HCT116 (cell line): Measurements from ENCODE around the gene AUTS2. TPM values are rescaled to one million over a fixed set of nuclear protein-coding genes. Genes with fewer than 3 reads are reported as not detected.

Experiments used
- ATAC-seq: fragments of 200-7000 bp; cut with Tn5 transposase; 2 replicates; pipeline ENCODE4 v1.9.1; 2020; ENCODE audit warnings: mild to moderate bottlenecking, moderate library complexity
- BruUV-seq: library from RNA; stranded (reverse); fragments of 400-500 nt; replicated peaks from 2 replicates; lab custom pipeline; 2021; lab: Mats Ljungman, UMichigan
- CTCF ChIA-PET: fragments of 300-600 bp; sonication (Branson Sonifier 250); formaldehyde crosslinking; loops from one replicate; lab custom pipeline; 2021; ENCODE audit warnings: antibody characterized with exemption; lab: Charles Lee
- POLR2A ChIA-PET: fragments of 300-600, 350-600 bp; sonication (Branson Sonifier 250); formaldehyde crosslinking; loops from one replicate; lab custom pipeline; 2021; ENCODE audit warnings: antibody characterized with exemption; lab: Charles Lee
- RAD21 ChIA-PET, 2 experiments: fragments of 300-600 bp; sonication (Branson Sonifier 250); formaldehyde crosslinking; loops; one replicate each; lab custom pipeline; 2023; ENCODE audit warnings: low total read pairs in 2 of 2; ENCODE audit not compliant: uncharacterized antibody in 2 of 2, unreplicated experiment in 2 of 2, low non-redundant PET in 1 of 2; lab: Charles Lee
- DNase-seq: peaks from one replicate; pipeline ENCODE4 v3.0.0-alpha.2; 2010; ENCODE audit warnings: low read depth, low spot score
- H2AFZ ChIP-seq: fragments of 200-600 bp; shearing (Covaris generic), sonication (generic); 2 replicates; pipeline ENCODE4 v1.6.1; 2017; ENCODE audit warnings: low read depth, mixed run types, mixed read lengths, antibody characterized with exemption, low read length; ENCODE audit not compliant: poor library complexity, severe bottlenecking
- H3K27ac ChIP-seq: 2 replicates; pipeline ENCODE4 v1.5.1; 2012; ENCODE audit warnings: low read depth, low read length
- H3K27me3 ChIP-seq: fragments of 200-600 bp; sonication (generic); 2 replicates; pipeline ENCODE4 v1.6.1; 2016; ENCODE audit warnings: mixed run types, low read length, mixed read lengths; ENCODE audit not compliant: insufficient read depth
- H3K36me3 ChIP-seq, 2 experiments: fragments of 200-500 bp in 1 of 2; fragments of 200-600 bp in 1 of 2; sonication (Bioruptor generic) in 1 of 2; sonication (generic) in 1 of 2; 2 replicates each; pipeline versions ENCODE4 v1.5.1 to v1.6.1; 2014 to 2016; ENCODE audit warnings: low read length in 2 of 2, inconsistent platforms in 1 of 2, mixed read lengths in 1 of 2, mixed run types in 1 of 2; ENCODE audit not compliant: insufficient read depth in 2 of 2, control insufficient read depth in 1 of 2
- H3K4me1 ChIP-seq, 2 experiments: fragments of 200-600 bp in 1 of 2; sonication (generic) in 1 of 2; 2 replicates each; pipeline versions ENCODE4 v1.5.1 to v1.6.1; 2012 to 2017; ENCODE audit warnings: low read length in 2 of 2, inconsistent platforms in 1 of 2, mild to moderate bottlenecking in 1 of 2, mixed read lengths in 1 of 2, mixed run types in 1 of 2, moderate library complexity in 1 of 2; ENCODE audit not compliant: insufficient read depth in 2 of 2, control insufficient read depth in 1 of 2
- H3K4me2 ChIP-seq: fragments of 200-600 bp; sonication (generic); 2 replicates; pipeline ENCODE4 v1.6.1; 2017; ENCODE audit warnings: mixed run types, low read length, mixed read lengths
- H3K4me3 ChIP-seq, 2 experiments: fragments of 200-600 bp in 1 of 2; sonication (generic) in 1 of 2; replicated peaks in 1 of 2; 2 replicates each; pipeline ENCODE4 v1.5.1; 2011 to 2016; ENCODE audit warnings: low read length in 2 of 2, control low read depth in 1 of 2, low read depth in 1 of 2, mild to moderate bottlenecking in 1 of 2, mixed read lengths in 1 of 2, mixed run types in 1 of 2
- H3K79me2 ChIP-seq: fragments of 200-600 bp; sonication (generic); 2 replicates; pipeline ENCODE4 v1.6.1; 2017; ENCODE audit warnings: mild to moderate bottlenecking, mixed run types, low read length, moderate library complexity, mixed read lengths; ENCODE audit not compliant: insufficient read depth
- H3K9ac ChIP-seq: fragments of 200-600 bp; sonication (generic); 2 replicates; pipeline ENCODE4 v1.6.1; 2016; ENCODE audit warnings: low read length, mixed read lengths
- H3K9me2 ChIP-seq: fragments of 200-600 bp; sonication (generic), shearing (Covaris generic); 2 replicates; pipeline ENCODE4 v1.6.1; 2017; ENCODE audit warnings: mixed run types, mild to moderate bottlenecking, moderate library complexity; ENCODE audit not compliant: insufficient read depth
- H3K9me3 ChIP-seq, 2 experiments: fragments of 200-500 bp in 1 of 2; fragments of 200-600 bp in 1 of 2; sonication (Bioruptor generic) in 1 of 2; sonication (generic) in 1 of 2; 2 replicates each; pipeline ENCODE4 v1.6.1; 2014 to 2017; ENCODE audit warnings: low read length in 2 of 2, mixed read lengths in 2 of 2, inconsistent platforms in 1 of 2, low read depth in 1 of 2, mild to moderate bottlenecking in 1 of 2, mixed run types in 1 of 2, moderate library complexity in 1 of 2; ENCODE audit not compliant: control insufficient read depth in 1 of 2, insufficient read depth in 1 of 2
- H4K20me1 ChIP-seq: fragments of 200-600 bp; sonication (generic), shearing (Covaris generic); 2 replicates; pipeline ENCODE4 v1.6.1; 2017; ENCODE audit warnings: mixed run types, mild to moderate bottlenecking, moderate library complexity; ENCODE audit not compliant: insufficient read depth
- CEBPB ChIP-seq: IDR thresholded peaks from 2 replicates; pipeline ENCODE4 v1.6.1; 2012; ENCODE audit warnings: low read depth
- CTCF ChIP-seq, 3 experiments: fragments of 200-600 bp in 1 of 3; sonication (generic) in 1 of 3; IDR thresholded peaks in 2 of 3; conservative IDR thresholded peaks in 1 of 3; 2 replicates each; pipeline ENCODE4 v1.5.1; 2012 to 2017; ENCODE audit warnings: low read depth in 2 of 3, low read length in 2 of 3, antibody characterized with exemption in 1 of 3, borderline replicate concordance in 1 of 3, control low read depth in 1 of 3, mild to moderate bottlenecking in 1 of 3, mixed read lengths in 1 of 3, mixed run types in 1 of 3, moderate library complexity in 1 of 3; ENCODE audit not compliant: insufficient read depth in 1 of 3
- POLR2A ChIP-seq: IDR thresholded peaks from 2 replicates; pipeline ENCODE4 v1.7.0; 2011; ENCODE audit warnings: borderline replicate concordance; ENCODE audit not compliant: insufficient read depth, insufficient read length; ENCODE audit errors: extremely low read depth
- TCF7L2 ChIP-seq: IDR thresholded peaks from 2 replicates; pipeline ENCODE4 v1.7.0; 2011; ENCODE audit warnings: borderline replicate concordance, inconsistent platforms; ENCODE audit not compliant: insufficient read depth, insufficient read length; ENCODE audit errors: extremely low read depth
- ZFX ChIP-seq: fragments of 450-650 bp; IDR thresholded peaks from 2 replicates; pipeline ENCODE4 v1.6.1; 2017
- intact Hi-C: fragments of 100-400 bp; cut with micrococcal nuclease; formaldehyde crosslinking; loops from 2 replicates; pipeline ENCODE4 v1.10.0; 2022
- total RNA-seq: library from RNA; stranded (reverse); gene quantifications from one replicate; pipeline ENCODE4 v1.2.1, GENCODE V29; 2021; ENCODE audit not compliant: unreplicated experiment

The AUTS2 gene
- total RNA-seq, 1 experiment from 2014 or later = 0.93 TPM

- BruUV-seq = no TSS peak
Observed at GRCh38 chr7:69599955-69600709, 1.9 kb downstream of the AUTS2 start.

More at GRCh38 chr7:69599955-69600709, 1.9 kb downstream of the AUTS2 start:
- intact Hi-C loops = no loop called here
- no peak overlapping the region for H3K27ac ChIP-seq
- DNase-seq (no peak), ATAC-seq (no peak)
- H3K36me3 ChIP-seq = no peaks in the 10 kb centered on the region
- no peak overlapping the region for H2AFZ ChIP-seq
- ChIA-PET POLR2A (no interaction called here), RAD21 (no interaction called here), CTCF (no interaction called here)
- H3K4me3 ChIP-seq = no peak overlapping the region
- H3K9ac ChIP-seq = no peak overlapping the region
- H3K4me1 ChIP-seq = no peaks in the 10 kb centered on the region
- no peaks in the 10 kb centered on the region for H3K27me3 ChIP-seq
- no peaks in the 10 kb centered on the region for H3K79me2 ChIP-seq
- H4K20me1 ChIP-seq = no peaks in the 10 kb centered on the region
- TF ChIP-seq ZFX (no peak), CEBPB (no peak), CTCF (IDR thresholded peaks at IDR 0.05 in 2 of 3, conservative IDR thresholded peaks at IDR 0.05 in 1 of 3; ENCODE audit: borderline replicate concordance in 1 of 3, insufficient read depth in 1 of 3, low read depth in 2 of 3, low read length in 2 of 3) (no peak), POLR2A (no peak), TCF7L2 (no peak)
- peaks cover 0 to 20% of the 10 kb centered on the region in 2 experiments; a peak in 1 of 4 replicates for H3K9me3 ChIP-seq
- no peaks in the 10 kb centered on the region for H3K9me2 ChIP-seq
- no peak overlapping the region for H3K4me2 ChIP-seq
